Calu3 (cell line): ENCODE data around the gene PVALB. TPM values are rescaled to one million over a fixed set of nuclear protein-coding genes. Genes with fewer than 3 reads are reported as not detected.

Source experiments
- BruUV-seq: library from RNA; stranded (reverse); fragments of 400-500 nt; replicated peaks from 2 replicates; lab custom pipeline; 2021; lab: Mats Ljungman, UMichigan
- CTCF ChIA-PET: fragments of 300-600 bp; sonication (Branson Sonifier 250); formaldehyde crosslinking; loops from one replicate; lab custom pipeline; 2022; ENCODE audit warnings: antibody characterized with exemption; lab: Charles Lee
- DNase-seq: peaks from one replicate; pipeline ENCODE4 v3.0.0; 2022
- H3K27ac Mint-ChIP-seq: one replicate; pipeline ENCODE4 v1.8.0; 2022; ENCODE audit warnings: mixed read lengths; ENCODE audit not compliant: unreplicated experiment
- H3K27me3 Mint-ChIP-seq: one replicate; pipeline ENCODE4 v1.8.0; 2022; ENCODE audit warnings: mixed read lengths; ENCODE audit not compliant: unreplicated experiment
- H3K36me3 Mint-ChIP-seq: one replicate; pipeline ENCODE4 v1.8.0; 2022; ENCODE audit warnings: mild to moderate bottlenecking, moderate library complexity, mixed read lengths; ENCODE audit not compliant: insufficient read depth, unreplicated experiment
- H3K4me1 Mint-ChIP-seq: one replicate; pipeline ENCODE4 v1.8.0; 2022; ENCODE audit warnings: mild to moderate bottlenecking, low read depth, mixed read lengths; ENCODE audit not compliant: unreplicated experiment
- H3K4me3 Mint-ChIP-seq: one replicate; pipeline ENCODE4 v1.8.0; 2022; ENCODE audit warnings: mild to moderate bottlenecking, low read depth, moderate library complexity, mixed read lengths; ENCODE audit not compliant: unreplicated experiment
- H3K9me3 Mint-ChIP-seq: one replicate; pipeline ENCODE4 v1.8.0; 2022; ENCODE audit warnings: low read depth, mixed read lengths; ENCODE audit not compliant: unreplicated experiment
- CTCF ChIP-seq: fragments of 200-600 bp; IDR thresholded peaks from one replicate; pipeline ENCODE4 v1.8.0; 2022; ENCODE audit warnings: antibody characterized with exemption; ENCODE audit not compliant: unreplicated experiment
- intact Hi-C: fragments of 100-400 bp; cut with micrococcal nuclease; formaldehyde crosslinking; loops from one replicate; pipeline ENCODE4 v1.10.0; 2022; ENCODE audit not compliant: unreplicated experiment
- total RNA-seq: library from RNA; stranded (reverse); gene quantifications from 2 replicates; pipeline ENCODE4 v1.2.3, GENCODE V29; 2022

PVALB gene
- total RNA-seq, 1 experiment from 2014 or later: not detected

- Mint-ChIP-seq H3K36me3 (peaks cover 18% of the 10 kb centered on the region), H3K4me3 (peak overlapping the region; percentile 76), H3K27ac (peak overlapping the region; percentile 78), H3K9me3 (no peaks in the 10 kb centered on the region), H3K27me3 (peaks cover 25% of the 10 kb centered on the region), H3K4me1 (peaks cover 6% of the 10 kb centered on the region)
- CTCF ChIA-PET: interaction anchor here (0.9 to 2.0 kb wide), 7 partner anchors 19 to 267 kb away, joined by 3 to 8 read pairs (median 5); no protein-coding TSS in a partner anchor
- no TSS peak for BruUV-seq
- no peak for DNase-seq
- intact Hi-C loops: loop anchor here (5.0 kb wide), 1 partner anchor 229 kb away; no protein-coding TSS in a partner anchor
- TF ChIP-seq CTCF: no peak
Measured at GRCh38 chr22:36776722-36777121, 40.1 kb downstream of the PVALB start.

- intact Hi-C loops: loop anchor here (5.0 kb wide), 1 partner anchor 229 kb away; no protein-coding TSS in a partner anchor
- Mint-ChIP-seq H3K27me3 (peaks cover 25% of the 10 kb centered on the region), H3K4me1 (peaks cover 6% of the 10 kb centered on the region), H3K9me3 (no peaks in the 10 kb centered on the region), H3K36me3 (peaks cover 18% of the 10 kb centered on the region), H3K27ac (peak within 1 kb of the TSS; percentile 78), H3K4me3 (peak within 1 kb of the TSS; percentile 76)
- DNase-seq: peak; percentile 96
- no TSS peak for BruUV-seq
- no peak for TF ChIP-seq CTCF
- CTCF ChIA-PET: interaction anchor here (0.8 to 2.8 kb wide), 11 partner anchors 19 to 278 kb away, joined by 3 to 12 read pairs (median 5); partner anchors contain the start of gene CACNG2
Measured at GRCh38 chr22:36775964-36776669, 40.7 kb downstream of the PVALB start, which contains the start of gene IFT27. Gene IFT27 (minus strand): TSS chr22:36776119. CDS start chr22:36775707, 412 bp downstream.

GRCh38 chr22:36775586-36775963 is 41.3 kb downstream of the PVALB start:
- Mint-ChIP-seq H3K36me3 (peaks cover 18% of the 10 kb centered on the region), H3K4me1 (peaks cover 6% of the 10 kb centered on the region), H3K4me3 (peak overlapping the region; percentile 76), H3K9me3 (no peaks in the 10 kb centered on the region), H3K27ac (peak overlapping the region; percentile 78), H3K27me3 (peaks cover 25% of the 10 kb centered on the region)
- no TSS peak for BruUV-seq
- intact Hi-C loops: loop anchor here (5.0 kb wide), 1 partner anchor 228 kb away; no protein-coding TSS in a partner anchor
- peak; percentile 33 for DNase-seq
- TF ChIP-seq CTCF: no peak
- CTCF ChIA-PET: interaction anchor here (0.8 to 2.8 kb wide), 11 partner anchors 18 to 277 kb away, joined by 3 to 12 read pairs (median 5); partner anchors contain the start of gene CACNG2

DNA sequence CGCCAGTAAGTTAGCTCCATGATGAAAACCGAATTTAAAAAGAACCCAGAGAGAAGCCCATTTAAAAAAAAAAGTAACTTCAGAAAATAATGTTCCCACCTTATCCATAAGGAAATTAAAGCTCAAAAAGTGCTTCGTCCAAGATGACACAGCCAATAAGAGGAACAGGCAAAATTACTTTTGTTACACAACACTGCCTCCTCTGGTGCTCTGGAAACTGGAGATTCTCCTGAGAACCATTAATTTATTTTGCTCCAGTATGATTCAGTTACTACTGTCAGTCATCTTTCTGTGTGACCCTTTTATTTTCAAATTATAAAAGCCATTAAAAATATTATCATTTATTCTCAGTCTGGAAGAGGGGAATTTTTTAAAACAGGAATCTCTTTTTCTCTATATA is 42.9 kb downstream of the PVALB start:
- Mint-ChIP-seq H3K4me3 (no peak overlapping the region), H3K27ac (no peak overlapping the region), H3K9me3 (no peaks in the 10 kb centered on the region), H3K27me3 (peaks cover 15% of the 10 kb centered on the region), H3K36me3 (peaks cover 18% of the 10 kb centered on the region), H3K4me1 (peaks cover 6% of the 10 kb centered on the region)
- BruUV-seq: no TSS peak
- TF ChIP-seq CTCF: no peak
- intact Hi-C loops: no loop called here
- DNase-seq: no peak
- CTCF ChIA-PET: interaction anchor here (0.5 to 2.8 kb wide), 10 partner anchors 8 to 1025 kb away, joined by 3 to 12 read pairs (median 5); no protein-coding TSS in a partner anchor
